Endothelial cell (in vitro differentiated cells): Measurements from ENCODE around the gene DOCK6. TPM values are rescaled to one million over a fixed set of nuclear protein-coding genes. Genes with fewer than 3 reads are reported as not detected.
A peak's percentile ranks its signal among the peaks of the same experiment; 100 is the strongest.

Source experiments
- DNase-seq: peaks from one replicate; pipeline ENCODE4 v3.0.0; 2021; ENCODE audit warnings: low spot score
- H3K27ac Mint-ChIP-seq: one replicate; pipeline ENCODE4 v1.8.0; 2021; ENCODE audit warnings: mixed read lengths, inconsistent platforms; ENCODE audit not compliant: unreplicated experiment
- H3K27me3 Mint-ChIP-seq: one replicate; pipeline ENCODE4 v1.8.0; 2021; ENCODE audit warnings: mild to moderate bottlenecking, moderate library complexity, mixed read lengths, inconsistent platforms; ENCODE audit not compliant: unreplicated experiment
- H3K36me3 Mint-ChIP-seq: one replicate; pipeline ENCODE4 v1.8.0; 2021; ENCODE audit warnings: mild to moderate bottlenecking, low read depth, mixed read lengths, inconsistent platforms; ENCODE audit not compliant: unreplicated experiment
- H3K4me1 Mint-ChIP-seq: one replicate; pipeline ENCODE4 v1.8.0; 2021; ENCODE audit warnings: mild to moderate bottlenecking, mixed read lengths, inconsistent platforms; ENCODE audit not compliant: unreplicated experiment
- H3K4me3 Mint-ChIP-seq: one replicate; pipeline ENCODE4 v1.8.0; 2021; ENCODE audit warnings: mild to moderate bottlenecking, mixed read lengths, inconsistent platforms; ENCODE audit not compliant: unreplicated experiment
- H3K9me3 Mint-ChIP-seq: one replicate; pipeline ENCODE4 v1.8.0; 2021; ENCODE audit warnings: mixed read lengths, inconsistent platforms; ENCODE audit not compliant: unreplicated experiment
- CTCF ChIP-seq: fragments of 200-600 bp; sonication (generic); IDR thresholded peaks from one replicate; pipeline ENCODE4 v1.5.0; 2021; ENCODE audit warnings: antibody characterized with exemption; ENCODE audit not compliant: unreplicated experiment
- total RNA-seq: library from RNA; stranded (reverse); fragmentation: NEBNext Ultra II Directional; extraction: Animal tissue kit (Norgen Biotek cat#: 25700); gene quantifications from one replicate; pipeline ENCODE4 v1.2.1, GENCODE V29; 2021; ENCODE audit not compliant: unreplicated experiment

The DOCK6 gene
- total RNA-seq, 1 donor from 2014 or later, result 411 TPM

DNA sequence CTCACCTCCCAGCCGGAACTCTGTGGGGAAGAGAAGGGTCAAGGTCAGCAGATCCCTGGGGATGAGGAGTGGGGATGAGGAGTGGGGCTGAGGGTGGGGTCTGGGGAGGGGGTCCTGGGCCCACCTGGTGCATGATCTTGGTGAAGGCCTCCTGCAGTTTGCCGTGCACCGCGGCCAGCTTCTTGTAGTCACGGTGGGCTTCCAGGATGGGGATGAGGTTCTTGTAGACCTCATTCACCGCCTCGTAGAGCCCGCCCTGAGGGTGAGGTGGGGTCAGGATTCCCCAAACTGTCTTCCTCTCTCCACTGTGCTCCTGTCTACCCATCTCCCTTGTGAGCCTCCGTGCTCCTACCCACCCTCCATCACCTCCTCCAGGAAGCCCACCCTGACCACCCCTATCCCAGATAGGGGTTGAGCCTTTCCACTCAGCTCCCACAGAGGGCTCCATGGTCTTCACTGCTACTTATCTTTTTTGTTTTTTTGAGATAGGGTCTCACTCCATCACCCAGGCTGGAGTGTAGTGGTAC, 58.2 kb downstream of the DOCK6 start:
- TF ChIP-seq CTCF, result peak; percentile 12
- H3K4me3 Mint-ChIP-seq, result no peak overlapping the region

GRCh38 chr19:11203194-11204075, 58.9 kb downstream of the DOCK6 start:
- no peaks in the 10 kb centered on the region for H3K9me3 Mint-ChIP-seq
- H3K4me3 Mint-ChIP-seq, result no peak overlapping the region
- H3K27me3 Mint-ChIP-seq, result peaks cover 18% of the 10 kb centered on the region
- H3K27ac Mint-ChIP-seq, result no peak overlapping the region
- H3K4me1 Mint-ChIP-seq, result peaks cover 3% of the 10 kb centered on the region
- TF ChIP-seq CTCF, result peak; percentile 60
- peaks cover 32% of the 10 kb centered on the region for H3K36me3 Mint-ChIP-seq
- DNase-seq, result peak; percentile 72

More for the DNA sequence above, 58.2 kb downstream of the DOCK6 start:
- Mint-ChIP-seq H3K9me3 (no peaks in the 10 kb centered on the region), H3K36me3 (peaks cover 35% of the 10 kb centered on the region), H3K4me1 (peaks cover 3% of the 10 kb centered on the region), H3K27me3 (peaks cover 18% of the 10 kb centered on the region), H3K27ac (no peak overlapping the region)
- no peak for DNase-seq

GRCh38 chr19:11202488-11203193, 59.7 kb downstream of the DOCK6 start:
- Mint-ChIP-seq H3K9me3 (no peaks in the 10 kb centered on the region), H3K4me3 (no peak overlapping the region), H3K4me1 (peaks cover 3% of the 10 kb centered on the region), H3K27ac (no peak overlapping the region), H3K27me3 (peaks cover 18% of the 10 kb centered on the region), H3K36me3 (peaks cover 35% of the 10 kb centered on the region)
- no peak for TF ChIP-seq CTCF
- no peak for DNase-seq

DNA sequence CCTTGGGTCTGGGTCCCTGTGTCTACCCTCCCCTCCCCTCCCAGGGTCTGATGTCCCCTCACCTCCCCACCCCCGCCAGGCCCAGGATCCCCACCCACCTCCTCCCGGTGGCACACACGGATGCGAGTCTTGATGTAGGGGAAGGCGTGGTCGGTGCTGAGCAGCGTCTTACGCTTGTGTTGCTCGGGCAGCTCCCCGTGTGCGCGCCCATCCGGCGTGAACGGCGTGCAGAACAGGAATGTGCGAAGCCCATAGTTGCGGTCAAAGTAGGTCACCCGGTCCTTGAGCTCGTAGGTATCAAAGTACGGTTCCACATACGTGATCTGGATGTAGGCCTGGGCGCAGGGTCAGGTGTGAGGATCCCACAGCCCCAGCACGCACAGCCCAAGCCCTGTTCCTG, 60.5 kb downstream of the DOCK6 start:
- no peak for TF ChIP-seq CTCF
- H3K36me3 Mint-ChIP-seq, result peaks cover 35% of the 10 kb centered on the region
- H3K4me1 Mint-ChIP-seq, result peaks cover 3% of the 10 kb centered on the region

More for the DNA sequence above, 60.5 kb downstream of the DOCK6 start:
- Mint-ChIP-seq H3K4me3 (no peak overlapping the region), H3K27ac (no peak overlapping the region), H3K27me3 (peaks cover 18% of the 10 kb centered on the region), H3K9me3 (no peaks in the 10 kb centered on the region)
- DNase-seq, result no peak
